ENCODE data around the gene RBMS1. TPM values are rescaled to one million over a fixed set of nuclear protein-coding genes. Genes with fewer than 3 reads are reported as not detected.

The RBMS1 gene
- total and polyA plus RNA-seq, 2 of the 13 experiments (the other 11 are each of a cell fraction or from before 2014, with no cell fraction given): 55.5 to 110 TPM

- TF ChIP-seq ZNF740 (CRISPR knock-in tag; IDR thresholded peaks at IDR 0.05): no peak
Observed at GRCh38 chr2:160513120-160513519, 19.5 kb upstream of the RBMS1 start (continued).

GRCh38 chr2:160512491-160512890 is 18.9 kb upstream of the RBMS1 start:
- H2AFZ ChIP-seq (ENCODE audit: low read length): no peak overlapping the region
- peaks cover 0 to 27% of the 10 kb centered on the region in 2 experiments; a peak in 3 of 5 replicates for H3K27me3 ChIP-seq (ENCODE audit: control insufficient read depth in 1 of 2, insufficient read depth in 2 of 2, low read length in 2 of 2)
- no peak overlapping the region for H3K4me2 ChIP-seq (ENCODE audit: low read depth, low read length)
- ATAC-seq (no peak), FAIRE-seq (no peak), DNase-seq (ENCODE audit: low spot score) (no peak)
- intact Hi-C loops (cut with micrococcal nuclease; ENCODE audit: unreplicated experiment): no loop called here
- in situ Hi-C loops (cut with HindIII; ENCODE audit: extremely low pct_ligation_motif_present, low pct_unique_long_range_greater_than_20kb): no loop called here
- H3K4me1 ChIP-seq (ENCODE audit: insufficient read depth, low read length): no peaks in the 10 kb centered on the region
- H4K20me1 ChIP-seq (ENCODE audit: insufficient read depth, low read length): no peaks in the 10 kb centered on the region
- H3K79me2 ChIP-seq (ENCODE audit: insufficient read depth, low read length): no peaks in the 10 kb centered on the region
- H3K27ac ChIP-seq (ENCODE audit: extremely low read length, insufficient read depth, low read length): no peak overlapping the region
- no peak overlapping the region for H3K9ac ChIP-seq (ENCODE audit: insufficient read depth, low read depth, low read length)
- ChIA-PET POLR2A (no interaction called here), CTCF (ENCODE audit: low intra/inter-chr PET ratio, low total read pairs) (no interaction called here)
- no peaks in the 10 kb centered on the region for H3K9me3 ChIP-seq (ENCODE audit: low read length)
- no TSS peak for BruUV-seq (replicated peaks)
- WGBS (ENCODE audit: low lambda C conversion rate): 46% methylated on average over 4 of the region's 4 CpGs
- H3K4me3 ChIP-seq (replicated peaks in 1 of 3; ENCODE audit: insufficient read depth in 1 of 3, low read depth in 2 of 3, low read length in 3 of 3): no peak overlapping the region
- no peak for TF ChIP-seq PAXIP1 (CRISPR knock-in tag; conservative IDR thresholded peaks at IDR 0.05)
- no peak for TF ChIP-seq ZNF451 (CRISPR knock-in tag; IDR thresholded peaks at IDR 0.05)
- TF ChIP-seq U2AF1 (optimal IDR thresholded peaks at IDR 0.05; ENCODE audit: low read depth, low read length): no peak
- TF ChIP-seq RBFOX2 (IDR thresholded peaks at IDR 0.05; ENCODE audit: low read depth, low read length): no peak
- TF ChIP-seq KMT2B (CRISPR knock-in tag; IDR thresholded peaks at IDR 0.05): no peak
- no peak for TF ChIP-seq CSRNP1 (CRISPR knock-in tag; IDR thresholded peaks at IDR 0.05)
- no peak for TF ChIP-seq SMARCC2 (IDR thresholded peaks at IDR 0.05)
- no peaks in the 10 kb centered on the region for H3K36me3 ChIP-seq (replicated peaks in 1 of 2; ENCODE audit: control insufficient read depth in 1 of 2, insufficient read depth in 2 of 2, low read length in 2 of 2)

Measured in HepG2 (cell line).